ENCODE measurements around the gene MCM10. TPM values are rescaled to one million over a fixed set of nuclear protein-coding genes. Genes with fewer than 3 reads are reported as not detected.
"Not testable (repeated sequence)": the region's sequence is repeated elsewhere in the genome, so short reads cannot be mapped to it uniquely, and the experiment has no call there.

Gene MCM10
- total RNA-seq (2014; rRNA removed; shearing (Covaris generic)), result 15.1 and 17.7 TPM in 2 replicates

- DNase-seq (ENCODE audit: low spot score), result peak; percentile 97
Observed at GRCh38 chr10:13160934-13161856, at the start of gene MCM10. Gene MCM10, plus strand, starts transcription at chr10:13161558. Its CDS starts 2,645 bp downstream, at chr10:13164203.

DNA sequence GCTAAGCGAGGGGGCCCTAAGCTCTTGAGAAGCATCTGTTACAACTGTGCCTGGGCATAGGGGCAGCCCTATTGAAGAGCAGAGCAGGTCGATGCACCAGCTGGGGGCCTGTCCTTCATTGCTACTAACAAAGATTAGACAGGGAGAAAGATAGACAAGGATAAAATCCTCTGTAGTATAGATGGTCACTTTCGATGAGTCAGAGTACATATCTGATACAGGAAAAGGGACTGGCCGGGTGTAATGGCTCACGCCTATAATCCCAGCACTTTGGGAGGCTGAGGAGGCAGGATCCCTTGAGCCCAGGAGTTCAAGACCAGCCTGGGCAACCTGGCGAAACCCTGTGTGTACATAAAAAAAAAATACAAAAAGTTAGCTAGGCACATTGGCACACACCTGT, 47.8 kb upstream of the MCM10 start:
- DNase-seq (ENCODE audit: low spot score), result no peak

GRCh38 chr10:13115832-13116803, 45.2 kb upstream of the MCM10 start:
- DNase-seq (ENCODE audit: low spot score), result no peak

DNA sequence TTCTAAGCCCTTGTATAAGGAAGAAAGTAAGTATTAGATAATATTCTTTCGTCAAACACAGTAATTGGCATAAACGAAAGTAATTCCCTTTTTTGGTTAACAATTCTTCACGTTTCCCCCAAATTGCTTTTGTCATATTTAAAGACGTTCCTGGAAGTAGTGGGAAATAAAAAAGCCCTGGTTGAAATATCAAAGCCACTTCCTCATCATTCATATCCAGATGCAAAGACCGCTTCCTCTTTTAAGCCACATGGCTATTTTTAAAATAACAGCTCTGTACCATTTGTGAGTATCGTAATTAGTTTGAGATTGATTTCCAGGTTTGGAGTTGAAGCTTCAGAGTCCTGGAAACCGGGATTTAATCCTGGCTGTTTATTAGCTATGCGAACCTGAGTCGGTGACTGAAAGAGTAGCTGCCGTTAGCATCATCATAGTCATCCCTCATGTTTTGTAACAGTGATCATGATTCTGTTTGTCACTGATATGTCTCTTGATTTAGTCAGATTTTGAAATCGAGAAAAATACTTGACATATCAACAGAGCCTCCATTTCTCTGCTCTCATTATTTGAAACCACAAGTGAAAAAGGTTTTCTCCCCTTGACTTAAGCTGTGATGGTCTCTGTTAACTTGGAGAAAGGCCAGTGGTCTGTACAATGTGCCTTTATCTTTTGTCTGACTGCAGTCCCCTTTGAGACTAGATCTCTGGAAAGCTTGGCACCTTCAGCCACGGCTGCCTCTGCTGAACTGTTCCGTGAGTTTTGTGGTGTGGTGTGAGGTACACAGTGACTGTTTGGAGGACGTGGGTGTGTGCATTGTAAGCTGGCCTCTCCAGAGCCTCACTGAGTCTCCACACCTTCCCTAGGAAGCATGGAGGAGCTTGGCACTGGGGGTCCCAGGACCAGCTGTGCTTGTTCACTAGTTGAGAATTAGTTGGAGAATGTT, 43.2 kb upstream of the MCM10 start:
- DNase-seq (ENCODE audit: low spot score), result no peak

- no peak for DNase-seq (ENCODE audit: low spot score)
Observed at GRCh38 chr10:13118784-13119410, 42.5 kb upstream of the MCM10 start.

DNA sequence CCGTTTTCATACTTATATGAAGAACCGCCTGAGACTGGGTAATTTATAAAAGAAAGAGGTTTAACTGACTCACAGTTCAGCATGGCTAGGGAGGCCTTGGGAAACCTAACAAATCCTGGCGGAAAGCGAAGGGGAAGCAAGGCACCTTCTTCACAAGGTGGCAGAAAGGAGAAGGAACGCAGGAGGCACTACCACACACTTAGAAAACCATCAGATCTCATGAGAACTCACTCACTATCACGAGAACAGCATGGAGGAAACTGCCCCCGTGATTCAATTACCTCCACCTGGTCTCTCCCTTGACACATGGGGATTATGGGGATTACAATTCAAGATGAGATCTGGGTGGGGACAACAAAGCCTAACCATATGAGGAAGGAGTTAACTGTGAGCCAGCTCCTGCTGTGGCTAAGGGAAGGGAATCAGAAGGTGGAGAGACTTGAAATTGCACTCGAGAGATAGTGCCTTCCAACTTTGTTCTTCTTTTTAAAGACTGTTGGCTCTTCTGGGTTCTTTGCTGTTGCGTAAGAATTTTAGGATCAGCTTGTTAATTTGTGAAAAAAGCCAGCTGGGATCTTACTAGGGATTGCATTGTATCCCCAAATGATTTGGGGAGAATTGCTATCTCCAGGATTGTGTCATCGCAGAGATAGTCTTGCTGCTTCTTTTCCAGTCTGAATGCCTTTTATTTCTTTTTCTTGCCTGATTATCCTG, 40.4 kb upstream of the MCM10 start:
- no peak for DNase-seq (ENCODE audit: low spot score)

- DNase-seq (ENCODE audit: low spot score), result no peak
Observed at GRCh38 chr10:13121500-13121854, 39.9 kb upstream of the MCM10 start.

- no peak for DNase-seq (ENCODE audit: low spot score)
Observed at GRCh38 chr10:13136651-13137050, 24.7 kb upstream of the MCM10 start.

DNA sequence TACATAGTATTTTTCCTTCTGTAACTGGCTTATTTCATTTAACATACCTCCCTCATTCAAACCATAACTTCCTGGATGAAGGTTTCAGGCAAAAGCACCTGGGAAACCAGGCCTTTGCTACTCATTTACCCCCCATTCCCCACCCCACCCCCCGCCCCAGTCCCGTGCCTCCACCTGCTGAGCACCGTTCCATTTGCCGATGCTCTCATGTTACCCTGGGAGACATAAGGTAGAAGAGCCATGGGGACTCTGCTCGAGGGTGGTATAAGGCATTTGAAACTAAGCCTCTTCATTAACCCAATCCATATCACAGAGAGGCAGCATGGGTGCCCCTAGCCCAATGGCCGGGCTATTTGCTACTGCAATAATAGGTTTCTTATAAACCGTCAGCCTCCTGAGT, 22.2 kb upstream of the MCM10 start:
- no peak for DNase-seq (ENCODE audit: low spot score)

- DNase-seq (ENCODE audit: low spot score), result no peak
Observed at GRCh38 chr10:13139676-13140075, 21.7 kb upstream of the MCM10 start.

DNA sequence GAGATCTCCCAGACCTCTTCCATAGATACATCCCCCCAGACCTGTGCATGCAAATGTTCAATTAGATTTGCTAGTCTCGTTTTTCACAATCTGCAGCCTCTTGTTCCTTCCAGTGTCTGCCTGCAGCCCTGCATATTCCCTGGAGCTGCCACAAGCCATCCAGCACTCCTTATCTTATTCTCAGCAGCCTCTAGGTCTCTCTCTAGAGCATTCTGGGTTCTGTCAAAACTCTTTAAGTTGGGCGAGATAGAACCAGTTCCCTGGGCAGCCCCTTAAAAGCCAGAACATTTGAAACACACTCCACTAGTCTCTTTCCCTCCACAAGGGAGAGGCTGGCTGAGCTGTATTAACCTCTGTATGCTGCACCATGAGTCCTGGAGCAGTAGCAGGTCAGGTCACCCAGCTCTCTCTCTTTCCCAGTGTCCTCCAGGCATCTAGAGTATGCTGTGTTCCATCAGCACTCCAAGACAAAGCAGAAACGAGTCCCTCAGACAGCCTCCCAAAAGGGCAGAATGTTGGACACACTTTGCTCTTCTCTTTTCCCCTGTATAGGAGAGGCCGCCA, 20.6 kb upstream of the MCM10 start:
- no peak for DNase-seq (ENCODE audit: low spot score)

- no peak for DNase-seq (ENCODE audit: low spot score)
Observed at GRCh38 chr10:13143766-13144165, 17.6 kb upstream of the MCM10 start.

- DNase-seq (ENCODE audit: low spot score), result no peak
Observed at GRCh38 chr10:13144814-13145213, 16.5 kb upstream of the MCM10 start.

DNA sequence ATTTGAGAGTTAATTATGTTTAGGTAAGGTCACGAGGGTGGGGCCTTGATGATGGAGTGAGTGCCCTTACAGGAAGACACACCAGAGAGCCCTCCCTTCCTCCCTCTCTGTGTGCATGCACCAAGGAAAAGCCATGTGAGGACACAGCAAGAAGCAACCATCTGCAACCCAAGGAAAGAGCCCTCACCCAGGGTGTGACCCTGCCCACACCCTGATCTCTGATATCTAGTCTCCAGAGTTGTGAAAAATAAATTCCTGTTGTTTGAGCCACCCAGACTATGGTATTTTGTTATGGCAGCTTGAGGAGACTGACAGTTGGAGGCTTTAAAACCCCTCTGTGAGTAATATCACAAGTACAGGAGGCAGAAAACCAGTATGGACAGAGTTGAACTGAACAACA, 15.0 kb upstream of the MCM10 start:
- no peak for DNase-seq (ENCODE audit: low spot score)

GRCh38 chr10:13147161-13147560, 14.2 kb upstream of the MCM10 start:
- no peak for DNase-seq (ENCODE audit: low spot score)

GRCh38 chr10:13152296-13152695, 9.1 kb upstream of the MCM10 start:
- no peak for DNase-seq (ENCODE audit: low spot score)

- not testable (repeated sequence) for DNase-seq (ENCODE audit: low spot score)
Observed at GRCh38 chr10:13155860-13156259, 5.5 kb upstream of the MCM10 start.

- no peak for DNase-seq (ENCODE audit: low spot score)
Observed at GRCh38 chr10:13158401-13158800, 3.0 kb upstream of the MCM10 start.

GRCh38 chr10:13161857-13162271, 506 bp downstream of the MCM10 start:
- no peak for DNase-seq (ENCODE audit: low spot score)

- no peak for DNase-seq (ENCODE audit: low spot score)
Observed at GRCh38 chr10:13163859-13164258, 2.5 kb downstream of the MCM10 start.
